ENCODE results near the gene TMEM108.

DNA sequence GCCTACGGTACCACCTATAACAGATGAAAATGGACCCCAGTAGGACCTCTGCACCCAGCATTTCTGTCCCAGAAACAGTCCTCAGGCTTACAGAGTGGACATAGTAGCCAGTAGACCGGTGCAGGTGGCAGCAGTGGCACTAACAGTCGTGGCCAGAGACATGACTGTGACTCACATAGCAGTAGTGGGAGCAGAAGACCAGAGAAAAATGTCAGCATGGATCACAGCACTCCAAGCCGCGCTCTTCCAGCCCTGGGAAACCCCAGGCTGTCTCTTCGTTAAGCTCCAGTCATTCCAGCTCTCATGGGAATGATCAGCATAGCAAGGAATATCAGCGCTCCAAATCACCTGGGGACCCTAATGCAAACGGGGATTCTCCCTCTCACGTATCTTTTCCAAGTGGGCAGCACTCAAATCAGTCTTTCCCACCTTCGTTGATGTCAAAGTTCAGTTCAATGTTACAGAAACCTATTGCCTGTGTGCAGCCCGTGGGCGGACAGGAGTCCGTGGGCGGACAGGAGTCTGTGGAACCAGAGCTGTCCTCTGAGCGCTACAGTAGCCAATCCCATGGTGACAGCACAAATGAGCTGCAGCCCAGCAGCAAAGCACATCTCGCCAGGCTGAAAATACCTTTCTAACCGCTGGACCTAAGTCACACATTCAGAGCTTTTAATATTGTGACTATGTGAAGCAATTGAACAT, 372.2 kb downstream of the TMEM108 start:
- TF ChIP-seq SP1 (IDR thresholded peaks at IDR 0.05; ENCODE audit: low read depth) = no peak
- TF ChIP-seq, protein P1, sequence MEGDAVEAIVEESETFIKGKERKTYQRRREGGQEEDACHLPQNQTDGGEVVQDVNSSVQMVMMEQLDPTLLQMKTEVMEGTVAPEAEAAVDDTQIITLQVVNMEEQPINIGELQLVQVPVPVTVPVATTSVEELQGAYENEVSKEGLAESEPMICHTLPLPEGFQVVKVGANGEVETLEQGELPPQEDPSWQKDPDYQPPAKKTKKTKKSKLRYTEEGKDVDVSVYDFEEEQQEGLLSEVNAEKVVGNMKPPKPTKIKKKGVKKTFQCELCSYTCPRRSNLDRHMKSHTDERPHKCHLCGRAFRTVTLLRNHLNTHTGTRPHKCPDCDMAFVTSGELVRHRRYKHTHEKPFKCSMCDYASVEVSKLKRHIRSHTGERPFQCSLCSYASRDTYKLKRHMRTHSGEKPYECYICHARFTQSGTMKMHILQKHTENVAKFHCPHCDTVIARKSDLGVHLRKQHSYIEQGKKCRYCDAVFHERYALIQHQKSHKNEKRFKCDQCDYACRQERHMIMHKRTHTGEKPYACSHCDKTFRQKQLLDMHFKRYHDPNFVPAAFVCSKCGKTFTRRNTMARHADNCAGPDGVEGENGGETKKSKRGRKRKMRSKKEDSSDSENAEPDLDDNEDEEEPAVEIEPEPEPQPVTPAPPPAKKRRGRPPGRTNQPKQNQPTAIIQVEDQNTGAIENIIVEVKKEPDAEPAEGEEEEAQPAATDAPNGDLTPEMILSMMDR (IDR thresholded peaks at IDR 0.05 in 2 of 3, conservative IDR thresholded peaks at IDR 0.05 in 1 of 3; ENCODE audit: borderline replicate concordance in 1 of 3, insufficient read depth in 1 of 3, low read depth in 2 of 3, low read length in 2 of 3) = no peak
- TF ChIP-seq ZNF274 (IDR thresholded peaks at IDR 0.05; ENCODE audit: low read depth, low read length) = no peak
- TF ChIP-seq, protein P2, sequence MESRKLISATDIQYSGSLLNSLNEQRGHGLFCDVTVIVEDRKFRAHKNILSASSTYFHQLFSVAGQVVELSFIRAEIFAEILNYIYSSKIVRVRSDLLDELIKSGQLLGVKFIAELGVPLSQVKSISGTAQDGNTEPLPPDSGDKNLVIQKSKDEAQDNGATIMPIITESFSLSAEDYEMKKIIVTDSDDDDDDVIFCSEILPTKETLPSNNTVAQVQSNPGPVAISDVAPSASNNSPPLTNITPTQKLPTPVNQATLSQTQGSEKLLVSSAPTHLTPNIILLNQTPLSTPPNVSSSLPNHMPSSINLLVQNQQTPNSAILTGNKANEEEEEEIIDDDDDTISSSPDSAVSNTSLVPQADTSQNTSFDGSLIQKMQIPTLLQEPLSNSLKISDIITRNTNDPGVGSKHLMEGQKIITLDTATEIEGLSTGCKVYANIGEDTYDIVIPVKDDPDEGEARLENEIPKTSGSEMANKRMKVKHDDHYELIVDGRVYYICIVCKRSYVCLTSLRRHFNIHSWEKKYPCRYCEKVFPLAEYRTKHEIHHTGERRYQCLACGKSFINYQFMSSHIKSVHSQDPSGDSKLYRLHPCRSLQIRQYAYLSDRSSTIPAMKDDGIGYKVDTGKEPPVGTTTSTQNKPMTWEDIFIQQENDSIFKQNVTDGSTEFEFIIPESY (IDR thresholded peaks at IDR 0.05; ENCODE audit: extremely low read depth, insufficient replicate concordance, low read length) = no peak
- no peak for TF ChIP-seq POLR2AphosphoS5 (IDR thresholded peaks at IDR 0.05; ENCODE audit: low read depth, low read length)
- TF ChIP-seq, protein P3, sequence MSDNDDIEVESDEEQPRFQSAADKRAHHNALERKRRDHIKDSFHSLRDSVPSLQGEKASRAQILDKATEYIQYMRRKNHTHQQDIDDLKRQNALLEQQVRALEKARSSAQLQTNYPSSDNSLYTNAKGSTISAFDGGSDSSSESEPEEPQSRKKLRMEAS (IDR thresholded peaks at IDR 0.05) = no peak
- no peak for TF ChIP-seq POLR2A (IDR thresholded peaks at IDR 0.05; ENCODE audit: borderline replicate concordance, extremely low read depth, insufficient read depth, insufficient read length)
- TF ChIP-seq RAD21 (IDR thresholded peaks at IDR 0.05; ENCODE audit: low read depth) = no peak
- no peak for TF ChIP-seq FOSL1 (IDR thresholded peaks at IDR 0.05; ENCODE audit: low read depth)
- no peak for TF ChIP-seq JUND (IDR thresholded peaks at IDR 0.05)
- no peak for TF ChIP-seq REST (IDR thresholded peaks at IDR 0.05; ENCODE audit: low read depth)
- 0 out of 2 replicates have a peak, but pooled peaks have one; percentile 56 for TF ChIP-seq EZH2phosphoT487 (IDR thresholded peaks at IDR 0.05; ENCODE audit: borderline replicate concordance)
- no peak for TF ChIP-seq ELF1 (IDR thresholded peaks at IDR 0.05; ENCODE audit: borderline replicate concordance, low read depth)
- no peak for TF ChIP-seq YY1 (IDR thresholded peaks at IDR 0.05; ENCODE audit: extremely low read depth, insufficient replicate concordance, low read depth, low read length)
